NCI-H2171 (cell line): Measurements from ENCODE around the gene TMEM132D.

Source experiments
- DNase-seq: peaks from one replicate; lab custom pipeline; 2025; lab: John Stamatoyannopoulos, UW

The TMEM132D gene

DNA sequence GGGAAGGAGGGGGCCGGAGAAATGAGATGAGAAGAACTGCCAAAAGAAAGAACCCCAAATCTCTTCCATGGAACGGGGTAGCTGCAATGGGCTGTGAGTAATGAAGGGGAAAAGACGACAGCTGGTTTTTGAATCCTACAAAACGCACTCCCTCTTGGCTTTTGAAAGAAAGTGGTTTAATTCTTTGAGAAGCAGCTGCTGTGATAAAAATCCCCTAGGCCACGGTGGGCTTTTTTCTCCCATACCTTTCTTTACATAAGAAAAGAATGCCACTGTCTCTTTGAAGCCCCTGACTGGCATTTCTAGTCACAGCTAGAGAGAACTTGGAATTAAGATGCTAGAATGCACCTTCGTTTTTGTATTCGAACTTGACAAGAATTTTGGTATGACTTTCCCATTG, 564.5 kb downstream of the TMEM132D start:
- DNase-seq = no peak

DNA sequence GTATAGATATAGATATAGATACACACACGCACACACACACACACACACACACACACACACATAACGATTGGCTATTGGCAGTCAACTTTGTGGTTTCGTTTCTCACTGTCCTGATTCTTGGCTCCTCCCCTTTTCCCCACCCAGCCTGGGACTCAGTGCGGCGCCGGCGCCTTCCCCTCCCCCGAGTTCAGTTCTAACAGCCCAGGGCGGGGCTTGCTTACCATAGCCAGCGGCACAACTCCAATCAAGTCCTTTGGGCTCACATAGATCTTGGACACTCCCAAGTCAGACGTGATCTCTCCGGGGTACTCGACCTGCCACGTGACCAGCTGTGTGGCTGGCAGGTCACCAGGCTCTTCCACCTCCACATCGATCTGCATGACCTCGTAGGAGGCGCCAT, 566.4 kb downstream of the TMEM132D start:
- no peak for DNase-seq

DNA sequence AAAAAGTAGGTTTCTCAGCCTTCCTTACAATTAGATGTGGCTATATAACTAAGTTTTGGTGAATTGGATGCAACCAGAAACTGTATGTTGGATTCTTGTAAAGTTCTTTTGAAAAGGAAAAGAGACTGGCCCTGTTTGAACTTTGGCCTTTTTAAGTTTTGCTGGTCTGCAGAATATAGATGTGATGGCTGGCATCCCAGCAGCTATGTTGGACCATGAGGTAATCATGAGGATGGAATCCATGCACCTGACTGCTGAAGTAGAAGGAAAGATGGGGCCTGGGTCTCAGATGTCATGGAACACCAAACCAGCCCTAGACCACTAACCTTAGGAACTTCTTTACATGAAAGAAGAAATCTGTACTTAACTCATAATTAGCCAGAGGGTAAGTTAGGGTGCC, 568.1 kb downstream of the TMEM132D start:
- no peak for DNase-seq

DNA sequence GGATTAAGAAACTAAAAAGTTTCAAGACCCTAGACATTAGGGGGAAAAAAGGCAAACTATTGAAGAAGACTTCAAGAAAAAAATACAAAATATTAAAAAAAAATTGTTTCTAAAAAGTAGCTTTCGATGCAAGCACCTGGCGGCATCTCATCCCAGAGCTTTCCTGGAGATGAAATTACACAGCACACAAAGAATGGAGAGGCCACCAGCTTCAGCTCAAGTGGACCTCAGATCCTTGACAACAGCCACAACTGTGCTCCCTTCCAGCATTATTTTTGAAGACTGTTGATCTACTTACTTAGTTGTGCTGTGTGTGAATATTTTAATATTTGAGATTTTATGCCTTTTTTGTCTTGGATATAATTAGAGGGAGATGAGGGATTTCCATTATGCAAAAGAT, 571.5 kb downstream of the TMEM132D start:
- no peak for DNase-seq

DNA sequence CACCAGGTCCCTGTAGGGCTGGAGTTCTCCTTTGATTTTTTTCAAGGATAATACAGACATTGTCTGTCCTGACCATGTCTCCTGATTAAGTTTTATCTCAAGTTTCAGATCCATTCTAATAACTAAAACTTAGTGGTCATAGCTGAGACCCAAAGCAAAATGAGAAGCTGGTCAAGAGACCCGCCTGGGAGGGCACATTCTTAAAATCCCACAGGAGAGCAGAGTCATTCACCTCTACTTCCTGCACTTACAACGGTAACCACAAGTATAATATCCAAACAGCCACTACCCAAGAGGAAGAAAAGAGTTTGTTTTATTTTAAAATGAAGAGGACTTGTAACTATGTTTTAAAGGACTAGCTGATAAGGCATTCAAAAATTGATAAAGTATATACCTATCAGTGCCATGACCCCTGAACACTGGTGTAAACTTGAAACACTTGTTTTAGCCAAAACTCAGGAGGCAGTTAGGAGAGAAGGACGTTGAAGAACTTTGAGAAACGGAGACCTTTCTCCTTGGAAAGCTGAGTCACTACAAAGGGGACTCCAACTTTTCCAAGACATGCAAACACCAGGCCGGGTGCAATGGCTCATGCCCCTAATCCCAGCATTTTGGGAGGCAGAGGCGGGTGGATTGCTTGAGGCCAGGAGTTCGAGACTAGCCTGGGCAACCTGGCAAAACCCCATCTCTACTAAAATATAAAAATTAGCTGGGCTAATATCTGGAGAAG, 572.3 kb downstream of the TMEM132D start:
- no peak for DNase-seq

DNA sequence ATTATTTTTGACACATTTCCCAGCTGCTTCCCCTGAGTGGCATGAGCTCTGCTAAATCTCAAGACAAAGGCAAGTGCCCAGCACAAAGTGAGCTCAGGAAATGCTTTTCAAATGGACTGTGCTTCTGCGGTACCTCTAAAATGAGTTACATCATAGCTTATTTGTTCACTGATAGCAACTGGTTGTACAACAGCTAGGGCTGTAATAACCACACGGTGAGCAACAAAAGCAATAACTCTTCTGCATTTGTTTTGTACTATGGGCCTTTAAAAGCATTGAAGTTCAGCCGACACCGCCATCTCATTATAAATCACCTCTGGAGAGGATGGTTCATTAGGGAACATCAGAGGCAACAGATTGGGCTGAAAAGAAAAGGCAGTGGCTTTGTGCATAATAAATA, 575.6 kb downstream of the TMEM132D start:
- DNase-seq = no peak

DNA sequence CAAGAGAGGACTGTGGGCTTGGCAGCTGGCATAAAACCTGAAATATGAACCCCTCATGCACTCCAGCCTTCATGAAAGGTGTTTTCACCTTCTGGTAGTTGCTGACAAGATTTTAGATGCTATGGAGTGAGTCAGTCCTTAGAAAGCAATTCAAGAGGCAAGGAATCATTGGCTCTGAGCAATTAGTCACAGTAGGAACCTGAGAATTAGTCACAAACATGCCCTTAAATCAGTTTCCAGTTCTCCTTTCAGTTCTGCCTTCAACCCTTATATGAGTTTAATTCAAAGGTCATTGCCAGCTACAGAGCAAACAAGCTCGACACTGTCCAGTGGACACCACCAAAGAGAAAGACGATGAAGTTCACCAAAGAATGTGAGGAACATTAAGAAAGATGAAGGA, 578.3 kb downstream of the TMEM132D start:
- DNase-seq = no peak

DNA sequence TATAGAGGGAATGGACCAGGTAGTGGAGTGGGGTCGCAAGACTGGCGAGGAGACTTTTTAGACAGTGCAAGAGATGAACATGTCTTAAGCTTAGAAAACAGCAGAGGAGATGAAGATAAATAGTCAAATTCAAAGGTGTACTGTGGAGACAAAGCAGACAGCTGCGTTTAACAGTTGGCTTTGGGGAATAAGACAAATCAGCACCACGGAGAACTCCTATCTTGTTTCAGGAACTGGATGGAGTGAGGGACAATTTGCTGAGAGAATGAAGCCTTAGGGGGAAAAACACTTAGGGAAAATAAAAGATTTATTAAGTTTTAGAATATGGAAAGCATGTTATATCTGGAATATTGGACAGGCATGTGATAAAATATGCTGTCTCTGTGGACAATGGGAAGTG, 591.8 kb downstream of the TMEM132D start:
- no peak for DNase-seq

DNA sequence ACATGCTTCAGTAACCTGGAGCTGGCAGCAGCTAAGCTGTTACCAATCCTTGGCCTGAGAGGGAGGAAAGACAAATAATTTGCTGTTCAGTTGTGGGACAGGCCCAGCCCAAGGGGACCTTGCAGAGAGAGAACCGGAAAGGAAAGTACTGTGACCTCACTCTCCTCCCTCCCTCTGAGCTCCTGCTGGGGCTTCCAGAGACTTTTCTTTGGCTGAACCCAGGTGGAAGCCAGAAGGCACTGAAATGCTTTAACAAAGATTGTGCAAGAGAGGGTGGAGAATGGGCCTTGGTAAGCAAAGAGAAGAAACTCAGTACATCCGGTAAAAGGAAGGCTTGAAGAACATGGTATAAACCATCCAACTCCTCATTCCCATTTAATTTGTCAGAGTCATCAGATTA, 593.5 kb downstream of the TMEM132D start:
- DNase-seq = no peak

DNA sequence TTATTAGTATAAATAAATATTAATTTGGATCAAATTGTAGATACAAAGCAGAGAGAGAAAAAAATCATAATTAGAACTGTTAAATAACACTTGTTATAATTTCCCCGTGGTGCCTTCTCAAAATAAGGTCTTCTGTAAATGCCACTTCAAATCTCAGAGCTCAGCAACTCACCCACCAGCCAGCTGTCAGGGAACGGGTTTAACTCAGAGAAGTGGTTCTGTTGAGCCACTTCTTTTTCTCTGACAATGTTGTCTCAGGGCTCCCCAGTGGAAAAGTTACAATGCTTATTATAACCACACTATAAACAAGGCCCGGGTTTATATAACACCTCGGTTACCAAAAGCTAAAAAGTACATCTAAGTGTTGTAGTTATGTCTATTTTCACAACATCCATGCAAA, 598.0 kb downstream of the TMEM132D start:
- no peak for DNase-seq

DNA sequence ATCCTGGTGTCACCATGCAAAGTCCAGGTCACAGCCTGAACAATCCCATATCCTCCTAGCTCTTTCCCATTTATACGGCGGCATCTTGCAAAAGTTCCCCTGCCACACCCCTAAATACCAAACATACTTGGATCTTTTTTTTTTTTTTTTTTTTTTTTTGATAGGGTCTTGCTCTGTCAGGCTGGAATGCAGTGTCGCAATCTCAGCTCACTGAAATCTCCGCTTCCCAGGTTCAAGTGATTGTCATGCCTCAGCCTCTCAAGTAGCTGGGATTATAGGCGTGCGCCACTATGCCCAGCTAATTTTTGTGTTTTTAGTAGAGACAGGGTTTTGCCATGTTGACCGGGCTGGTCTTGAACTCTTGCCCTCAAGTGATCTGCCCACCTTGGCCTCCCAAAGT, 599.3 kb downstream of the TMEM132D start:
- DNase-seq = no peak

DNA sequence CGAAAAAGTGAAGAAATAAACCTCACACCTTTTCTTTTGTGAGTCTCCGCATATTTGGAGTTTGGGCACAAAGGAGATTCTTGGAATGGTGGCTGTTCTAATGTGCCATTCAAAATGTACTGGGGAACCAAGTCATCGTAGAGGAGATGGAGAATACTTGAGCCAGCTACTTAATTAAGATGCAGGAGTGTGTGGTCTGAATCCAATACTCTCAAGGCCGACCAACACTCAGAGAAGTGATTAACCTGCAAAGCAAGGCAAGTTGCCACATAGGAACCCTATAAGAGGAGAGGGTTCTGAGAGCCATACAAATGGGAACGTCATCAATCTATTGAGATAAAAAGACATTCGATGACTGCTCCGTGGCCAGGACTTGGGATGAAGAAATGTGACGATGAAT, 603.8 kb downstream of the TMEM132D start:
- no peak for DNase-seq

DNA sequence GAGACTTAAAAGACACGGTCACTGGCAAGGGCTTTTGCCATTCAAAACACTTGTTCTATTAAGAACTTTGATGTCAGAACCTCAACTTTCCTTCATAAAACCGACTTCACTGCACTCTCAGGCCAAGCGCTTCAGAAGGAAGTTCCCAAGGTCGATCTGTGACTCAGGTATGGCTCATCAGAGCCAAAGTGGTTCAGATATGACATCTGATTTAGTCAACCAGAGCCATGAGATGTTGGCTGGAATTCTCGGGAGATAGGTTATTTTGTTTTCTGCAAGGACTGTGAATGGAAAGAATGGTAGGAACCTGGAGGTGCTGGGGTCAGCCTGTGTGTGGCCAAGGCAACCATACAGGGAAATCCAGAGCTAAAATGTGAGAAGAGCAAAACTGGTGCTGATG, 604.9 kb downstream of the TMEM132D start:
- DNase-seq = no peak

DNA sequence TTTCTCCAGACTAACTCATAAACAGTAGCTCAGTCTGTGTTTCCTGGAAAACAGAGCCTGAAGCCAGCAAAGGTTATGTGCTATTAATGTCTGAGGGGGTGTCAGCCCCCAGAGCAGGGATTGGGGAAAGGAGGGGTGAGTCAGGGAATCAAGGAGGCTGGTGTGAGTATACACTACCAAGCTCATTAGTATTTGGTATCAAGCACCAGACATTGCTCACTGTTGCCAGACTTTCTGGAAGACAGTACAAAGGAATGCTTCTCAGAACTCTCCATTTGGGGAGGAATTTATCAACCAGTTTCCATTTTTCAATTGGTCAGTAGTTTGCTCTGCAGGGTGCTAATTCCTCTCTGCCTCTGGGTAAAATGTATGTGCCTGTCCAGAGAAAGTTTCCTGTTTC, 607.2 kb downstream of the TMEM132D start:
- DNase-seq = no peak

DNA sequence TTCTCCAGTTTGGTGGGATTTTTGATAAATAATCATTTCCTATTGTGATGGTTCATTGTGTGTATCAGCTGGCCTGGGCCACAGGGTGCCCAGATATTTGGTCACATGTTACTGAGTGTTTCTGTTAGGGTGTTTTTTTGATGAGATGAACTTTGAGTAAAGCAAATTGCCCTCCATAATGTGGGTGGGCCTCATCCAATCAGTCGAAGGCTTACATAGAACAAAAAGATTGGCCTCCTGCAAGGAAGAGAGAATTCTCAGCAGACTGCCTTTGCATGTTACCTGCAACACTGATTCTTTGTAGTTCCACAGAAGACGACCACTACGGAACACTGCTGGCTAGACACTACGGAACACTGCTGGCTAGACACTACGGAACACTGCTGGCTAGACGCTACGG, 609.0 kb downstream of the TMEM132D start:
- no peak for DNase-seq

DNA sequence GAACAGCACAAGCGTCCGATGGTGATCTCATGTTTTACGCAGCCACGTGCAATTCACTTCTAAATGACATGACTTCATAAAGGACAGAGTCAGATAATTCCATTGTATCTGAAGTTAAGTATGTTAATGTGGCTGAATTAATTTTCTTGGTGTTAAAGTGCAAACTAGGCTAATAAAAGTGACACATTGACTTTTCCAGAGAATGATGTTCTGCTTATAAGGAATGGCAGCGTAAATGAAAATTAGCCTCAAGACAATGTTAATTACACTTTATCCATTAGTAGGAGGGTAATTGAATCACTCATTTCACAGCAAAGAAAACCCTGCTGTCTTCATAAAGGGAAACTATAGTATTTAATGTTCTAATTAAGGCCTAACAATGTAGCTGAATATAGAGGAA, 624.1 kb downstream of the TMEM132D start:
- DNase-seq = no peak

DNA sequence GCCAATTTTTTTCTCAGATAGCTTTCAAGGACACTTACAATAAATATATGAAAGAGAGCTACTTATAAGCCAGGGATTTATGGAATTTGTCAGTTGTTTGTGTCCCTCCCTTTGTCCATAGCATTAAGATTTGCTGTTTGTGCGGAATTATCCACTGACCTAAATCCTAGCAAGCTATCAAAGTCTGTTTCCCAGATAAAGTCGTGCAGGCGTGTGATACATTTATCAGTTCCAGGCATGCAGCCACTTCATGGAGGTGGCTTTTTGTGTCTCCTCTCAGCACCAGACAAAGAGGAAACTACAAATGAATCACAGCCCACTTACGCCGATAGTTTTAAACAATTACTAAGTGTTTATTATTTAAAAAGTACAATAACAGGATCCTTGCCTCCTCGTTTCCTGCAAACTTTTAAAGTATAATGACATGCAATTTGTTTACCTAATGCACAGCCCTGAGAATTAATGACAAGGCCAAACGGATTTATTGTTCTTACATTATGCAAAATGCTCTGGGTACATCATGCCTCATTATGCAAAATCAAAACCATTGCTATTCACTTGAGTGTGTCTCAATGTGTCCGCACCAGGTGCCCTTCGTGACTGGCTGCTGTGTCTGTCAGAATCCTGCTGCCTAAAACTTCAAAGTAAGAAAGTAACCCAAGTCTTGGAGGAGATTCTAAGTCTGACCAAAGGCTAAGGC, 627.3 kb downstream of the TMEM132D start:
- DNase-seq = no peak

DNA sequence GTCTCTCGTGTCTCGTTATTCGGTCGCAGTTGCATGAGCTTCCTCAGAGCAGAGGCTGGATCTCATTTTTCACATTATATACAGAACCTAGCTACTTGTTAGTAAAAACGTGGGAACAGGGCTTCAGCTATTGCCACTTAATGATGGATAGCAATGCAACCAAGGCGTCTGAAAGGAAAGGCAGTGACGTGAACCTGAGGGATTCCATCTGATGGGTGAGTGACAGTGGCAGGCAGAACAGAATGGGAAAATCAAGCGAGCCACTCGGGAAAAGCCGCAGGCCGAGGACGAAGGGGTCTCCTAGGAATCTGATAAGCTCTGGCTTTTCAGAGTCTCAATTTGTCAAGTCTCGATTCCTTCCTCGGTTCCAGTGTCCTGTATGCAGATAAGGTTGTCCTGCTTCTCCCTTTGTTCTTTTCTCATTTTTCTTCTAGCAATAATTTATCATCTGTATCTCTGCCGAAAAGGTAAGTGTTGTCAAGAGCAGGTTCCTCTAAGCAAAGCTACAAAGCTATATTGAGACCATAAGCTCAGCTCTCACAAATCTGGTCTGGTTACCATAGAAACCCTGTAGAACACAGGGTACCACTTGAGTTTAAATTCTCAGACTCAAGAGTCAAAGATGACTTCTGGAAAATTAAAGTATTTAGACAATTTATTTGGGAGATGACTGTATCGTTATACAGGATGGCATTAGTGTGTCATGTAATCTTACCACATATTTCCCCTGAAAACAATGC, 633.9 kb downstream of the TMEM132D start:
- no peak for DNase-seq

DNA sequence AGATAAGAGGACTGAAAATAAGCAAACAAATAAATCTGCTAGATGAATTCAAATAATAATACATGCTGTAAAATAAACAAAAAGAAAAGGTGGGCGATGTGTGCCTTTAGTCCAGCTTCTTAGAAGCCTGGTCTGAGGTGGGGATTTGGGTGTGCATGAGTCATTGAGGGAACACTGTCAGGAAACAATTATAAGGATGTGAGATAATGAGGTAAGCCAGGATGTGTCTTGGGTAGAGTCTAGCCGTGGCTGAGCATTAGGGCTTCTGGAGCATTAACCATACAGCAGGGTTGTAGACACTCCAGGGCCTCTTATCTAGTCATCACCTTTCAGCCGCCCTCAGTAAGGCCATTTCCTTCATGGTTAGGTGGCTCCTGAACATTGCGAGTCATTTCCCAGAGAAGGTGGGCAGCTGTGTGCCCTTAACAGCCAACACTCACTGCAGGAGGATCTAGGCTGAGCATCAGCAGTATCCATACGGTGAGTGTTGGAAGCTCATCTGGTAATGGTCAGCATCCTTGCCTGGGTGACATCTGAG, 645.0 kb downstream of the TMEM132D start:
- no peak for DNase-seq

DNA sequence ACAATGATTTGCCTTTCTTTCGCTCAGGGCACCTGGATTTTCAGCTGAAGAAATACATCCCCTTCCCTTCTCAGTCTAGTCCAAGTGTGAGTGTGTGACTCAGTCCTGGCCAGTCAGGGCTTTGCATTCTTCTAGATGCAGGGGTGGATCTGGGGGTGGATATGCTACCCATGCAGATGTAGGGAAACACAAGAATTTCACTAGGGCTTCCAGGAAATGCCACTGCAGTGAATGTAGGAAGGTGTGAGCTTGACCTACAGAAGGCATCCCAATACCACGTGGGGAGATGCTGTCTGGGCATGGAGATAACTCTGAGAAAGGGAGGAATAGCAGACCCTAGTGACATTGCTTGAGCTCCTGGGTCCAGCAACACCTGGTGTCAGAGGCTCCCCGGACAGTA, 646.3 kb downstream of the TMEM132D start:
- DNase-seq = no peak

DNA sequence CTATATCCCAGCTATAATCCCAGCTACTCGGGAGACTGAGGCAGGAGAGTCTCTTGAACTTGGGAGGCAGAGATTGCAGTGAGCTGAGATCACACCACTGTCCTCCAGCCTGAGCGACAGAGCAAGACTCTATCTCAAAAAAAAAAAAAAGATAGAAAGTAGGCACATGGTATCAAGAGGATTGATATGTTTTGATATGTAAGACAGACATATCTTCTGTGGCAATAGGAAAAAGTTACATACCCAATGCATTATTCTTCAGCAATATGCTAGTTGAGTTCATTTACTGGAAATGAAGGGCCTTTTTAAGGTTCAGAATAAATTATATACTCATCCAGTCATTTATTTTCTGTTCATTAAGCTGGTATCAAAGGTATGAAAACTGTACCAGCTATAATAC, 657.2 kb downstream of the TMEM132D start:
- no peak for DNase-seq

DNA sequence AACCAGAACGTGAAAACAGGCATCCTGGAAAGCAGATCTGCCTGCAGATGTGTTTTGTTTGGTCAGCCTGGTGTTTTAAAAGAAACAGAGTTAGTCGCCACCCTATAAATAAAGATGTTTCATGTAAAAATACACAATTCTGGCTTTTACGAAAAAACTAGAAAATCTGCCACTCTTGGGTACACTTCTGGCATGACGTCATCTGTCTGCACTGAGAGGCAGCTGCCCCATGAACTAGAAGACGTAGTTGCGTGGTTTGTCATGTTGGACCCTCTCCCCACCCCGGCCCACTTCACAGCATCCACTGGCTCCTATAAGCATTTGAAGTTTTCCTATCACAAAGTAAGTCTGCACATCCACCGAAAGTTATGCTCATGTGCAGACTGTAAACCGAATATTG, 658.1 kb downstream of the TMEM132D start:
- no peak for DNase-seq

DNA sequence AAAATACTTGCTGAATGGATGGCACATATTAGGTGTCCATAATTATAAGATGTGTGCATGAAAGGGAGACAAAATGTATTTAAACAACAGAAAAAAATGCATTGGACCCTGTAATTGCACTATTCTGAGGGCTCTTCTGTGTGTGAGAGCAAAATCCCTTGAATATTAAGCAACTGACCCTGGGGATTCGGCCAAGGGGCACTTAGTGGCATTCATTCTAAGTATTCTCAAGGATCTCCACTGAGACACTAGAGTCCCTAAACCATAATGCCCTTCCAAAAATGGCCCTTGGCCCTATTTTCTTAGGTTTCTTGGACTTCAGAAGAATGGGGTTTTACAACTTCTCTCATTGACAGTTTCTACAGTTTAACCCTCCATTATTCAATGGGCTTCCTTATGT, 662.0 kb downstream of the TMEM132D start:
- no peak for DNase-seq
